Suprapubic skin (tissue), 4 donors: ENCODE measurements around the gene HOXB3. TPM values are rescaled to one million over a fixed set of nuclear protein-coding genes. Genes with fewer than 3 reads are reported as not detected.

Experiments used
- DNase-seq, 2 donors: peaks; one replicate each; pipeline ENCODE4 v3.0.0-alpha.2; 2019; ENCODE audit warnings: low spot score in 2 of 2
- H3K27ac ChIP-seq: fragments of 200-600 bp; sonication (generic); one replicate; pipeline ENCODE4 v1.5.1; 2019
- H3K27me3 ChIP-seq: fragments of 200-600 bp; sonication (generic); one replicate; pipeline ENCODE4 v1.5.1; 2019
- H3K36me3 ChIP-seq: fragments of 200-600 bp; sonication (generic); one replicate; pipeline ENCODE4 v1.5.1; 2019
- H3K4me1 ChIP-seq: fragments of 200-600 bp; sonication (generic); one replicate; pipeline ENCODE4 v1.5.1; 2019
- H3K4me3 ChIP-seq: fragments of 200-600 bp; sonication (generic); one replicate; pipeline ENCODE4 v1.5.1; 2019; ENCODE audit warnings: mild to moderate bottlenecking
- H3K9me3 ChIP-seq: fragments of 200-600 bp; sonication (generic); one replicate; pipeline ENCODE4 v1.5.1; 2019
- CTCF ChIP-seq, 2 donors: fragments of 200-600 bp in 1 of 2; fragments of 450-650 bp in 1 of 2; sonication (generic) in 1 of 2; IDR thresholded peaks; one replicate each; pipeline ENCODE4 v1.5.1; 2016 to 2019; ENCODE audit warnings: antibody characterized with exemption in 2 of 2, mild to moderate bottlenecking in 1 of 2, moderate library complexity in 1 of 2
- EP300 ChIP-seq: sonication (generic); formaldehyde crosslinking; IDR thresholded peaks from one replicate; pipeline ENCODE4 v1.6.1; 2017; ENCODE audit warnings: antibody characterized with exemption
- POLR2A ChIP-seq, 2 donors: fragments of 450-650 bp; IDR thresholded peaks; one replicate each; pipeline ENCODE4 v1.6.1; 2017; ENCODE audit warnings: antibody characterized with exemption in 2 of 2, mild to moderate bottlenecking in 2 of 2, moderate library complexity in 2 of 2
- POLR2AphosphoS5 ChIP-seq, 3 donors: sonication (generic); formaldehyde crosslinking; IDR thresholded peaks; one replicate each; pipeline ENCODE4 v1.6.1; 2017; ENCODE audit warnings: antibody characterized with exemption in 3 of 3
- WGBS: methylation state at CpG from one replicate; pipeline ENCODE4 v1.1.5; 2018; 5-methylcytosine and 5-hydroxymethylcytosine counted together
- total RNA-seq, 4 donors: library from RNA; depleted of rRNA; stranded (reverse); fragments of >200 nt; gene quantifications; one replicate each; pipeline ENCODE4 v1.1.0, GENCODE V29; 2016

The HOXB3 gene
- total RNA-seq, 4 donors from 2014 or later: 2.3 to 20.8 (median 3.9) TPM

DNA sequence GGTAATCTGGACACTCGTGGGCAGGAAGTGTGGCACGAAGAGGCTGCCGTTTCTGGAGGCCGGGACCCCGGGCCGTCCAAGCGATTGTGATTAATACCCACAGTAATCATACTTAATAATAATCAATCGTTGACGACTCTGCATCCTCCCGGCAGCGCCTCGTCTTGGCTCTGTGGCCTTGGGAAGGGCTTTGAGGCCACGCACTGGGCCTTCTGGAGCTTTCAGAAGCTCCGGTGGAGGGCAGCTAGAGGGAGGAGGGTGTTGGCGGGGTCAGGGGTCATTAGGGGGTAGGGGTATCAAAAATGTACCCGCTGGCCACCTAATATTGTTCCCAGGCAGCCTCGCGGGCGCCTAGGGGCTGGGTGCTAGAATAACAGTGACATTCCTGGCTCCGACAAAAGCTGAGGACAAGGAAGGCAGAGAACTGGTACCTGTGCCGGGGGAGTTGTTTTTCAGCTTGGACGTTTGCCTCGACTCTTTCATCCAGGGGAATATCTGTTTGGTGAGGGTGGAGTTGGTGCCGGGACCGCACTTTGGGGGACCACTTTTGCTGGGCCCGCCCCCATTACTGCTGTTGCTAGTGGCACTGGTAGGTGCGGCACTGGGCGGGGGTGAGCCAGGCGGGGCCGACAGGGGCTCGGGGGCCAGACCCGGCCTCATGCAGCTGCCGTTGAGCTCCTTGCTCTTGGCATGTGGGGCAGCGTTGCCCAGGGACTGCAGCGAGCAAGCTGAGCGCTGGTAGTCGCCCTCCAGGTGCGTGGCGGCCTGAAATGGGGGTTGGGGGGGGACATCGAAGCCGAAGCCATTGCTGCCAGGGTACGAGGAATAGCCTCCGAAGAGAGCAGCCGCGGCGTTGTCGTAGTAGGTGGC is 38.2 kb downstream of the HOXB3 start:
- Histone ChIP-seq H3K9me3 (no peaks in the 10 kb centered on the region), H3K36me3 (peaks cover 16% of the 10 kb centered on the region), H3K4me1 (peaks cover 60% of the 10 kb centered on the region), H3K27ac (peak overlapping the region; percentile 55), H3K27me3 (no peaks in the 10 kb centered on the region), H3K4me3 (no peak overlapping the region)
- WGBS: 84% methylated on average over 43 of the region's 47 CpGs
- no peak for DNase-seq
- no peak for TF ChIP-seq CTCF (IDR thresholded peaks at IDR 0.05)
- TF ChIP-seq POLR2AphosphoS5 (IDR thresholded peaks at IDR 0.05): no peak
- no peak for TF ChIP-seq POLR2A (IDR thresholded peaks at IDR 0.05)
- no peak for TF ChIP-seq EP300

GRCh38 chr17:48551214-48551555 is 38.9 kb downstream of the HOXB3 start:
- Histone ChIP-seq H3K4me3 (no peak overlapping the region), H3K36me3 (peaks cover 16% of the 10 kb centered on the region), H3K9me3 (no peaks in the 10 kb centered on the region), H3K27me3 (no peaks in the 10 kb centered on the region), H3K4me1 (peaks cover 60% of the 10 kb centered on the region), H3K27ac (no peak overlapping the region)
- DNase-seq: no peak
- no peak for TF ChIP-seq EP300
- TF ChIP-seq CTCF (IDR thresholded peaks at IDR 0.05): no peak
- no peak for TF ChIP-seq POLR2AphosphoS5 (IDR thresholded peaks at IDR 0.05)
- TF ChIP-seq POLR2A (IDR thresholded peaks at IDR 0.05): no peak
- WGBS: 88% methylated on average over 19 of the region's 19 CpGs

GRCh38 chr17:48550502-48551213 is 39.4 kb downstream of the HOXB3 start:
- Histone ChIP-seq H3K9me3 (no peaks in the 10 kb centered on the region), H3K27ac (peak overlapping the region; percentile 7), H3K36me3 (peaks cover 16% of the 10 kb centered on the region), H3K4me1 (peaks cover 60% of the 10 kb centered on the region), H3K4me3 (no peak overlapping the region), H3K27me3 (no peaks in the 10 kb centered on the region)
- TF ChIP-seq CTCF (IDR thresholded peaks at IDR 0.05): no peak
- TF ChIP-seq POLR2AphosphoS5 (IDR thresholded peaks at IDR 0.05): no peak
- no peak for TF ChIP-seq POLR2A (IDR thresholded peaks at IDR 0.05)
- no peak for TF ChIP-seq EP300
- no peak for DNase-seq
- 76% methylated on average over 51 of the region's 70 CpGs for WGBS

- H3K27me3 ChIP-seq: no peaks in the 10 kb centered on the region
Observed at GRCh38 chr17:48549914-48550501, 40.0 kb downstream of the HOXB3 start.

More at GRCh38 chr17:48549914-48550501, 40.0 kb downstream of the HOXB3 start:
- TF ChIP-seq EP300: no peak
- no peak for TF ChIP-seq CTCF (IDR thresholded peaks at IDR 0.05)
- no peak for TF ChIP-seq POLR2A (IDR thresholded peaks at IDR 0.05)
- no peak for TF ChIP-seq POLR2AphosphoS5 (IDR thresholded peaks at IDR 0.05)
- H3K9me3 ChIP-seq: no peaks in the 10 kb centered on the region
- DNase-seq: no peak
- peaks cover 16% of the 10 kb centered on the region for H3K36me3 ChIP-seq
- H3K4me1 ChIP-seq: peaks cover 60% of the 10 kb centered on the region
- peak overlapping the region; percentile 7 for H3K27ac ChIP-seq
- 71% methylated on average over 18 of the region's 18 CpGs for WGBS
- H3K4me3 ChIP-seq: no peak overlapping the region
